Hippocampal formation (tissue), 2 donors: ENCODE measurements around the gene ZNF530.

Experiments
- DNase-seq, 2 donors: peaks; one replicate each; lab custom pipeline; 2025; lab: John Stamatoyannopoulos, UW

The ZNF530 gene

DNA sequence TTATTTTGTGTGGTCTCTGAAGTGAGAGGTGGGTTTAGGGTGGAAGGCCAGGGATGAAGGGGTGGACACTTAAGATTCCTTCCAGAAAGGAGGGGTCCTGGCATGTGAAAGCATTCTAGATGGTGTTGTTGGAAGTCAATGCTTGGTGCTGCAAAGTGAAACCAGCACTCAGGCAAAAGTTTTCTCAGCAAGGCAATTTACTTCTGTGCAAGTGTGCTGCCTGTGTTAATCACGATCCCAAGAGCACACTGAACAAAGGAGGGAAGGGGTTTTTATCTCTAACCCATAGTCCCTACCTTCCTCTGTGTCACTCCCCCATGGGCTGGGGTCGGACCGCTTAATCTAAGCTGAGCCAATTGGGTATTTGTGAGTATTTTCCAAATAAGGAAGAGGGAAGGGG is 15.7 kb downstream of the ZNF530 start:
- DNase-seq: no peak

DNA sequence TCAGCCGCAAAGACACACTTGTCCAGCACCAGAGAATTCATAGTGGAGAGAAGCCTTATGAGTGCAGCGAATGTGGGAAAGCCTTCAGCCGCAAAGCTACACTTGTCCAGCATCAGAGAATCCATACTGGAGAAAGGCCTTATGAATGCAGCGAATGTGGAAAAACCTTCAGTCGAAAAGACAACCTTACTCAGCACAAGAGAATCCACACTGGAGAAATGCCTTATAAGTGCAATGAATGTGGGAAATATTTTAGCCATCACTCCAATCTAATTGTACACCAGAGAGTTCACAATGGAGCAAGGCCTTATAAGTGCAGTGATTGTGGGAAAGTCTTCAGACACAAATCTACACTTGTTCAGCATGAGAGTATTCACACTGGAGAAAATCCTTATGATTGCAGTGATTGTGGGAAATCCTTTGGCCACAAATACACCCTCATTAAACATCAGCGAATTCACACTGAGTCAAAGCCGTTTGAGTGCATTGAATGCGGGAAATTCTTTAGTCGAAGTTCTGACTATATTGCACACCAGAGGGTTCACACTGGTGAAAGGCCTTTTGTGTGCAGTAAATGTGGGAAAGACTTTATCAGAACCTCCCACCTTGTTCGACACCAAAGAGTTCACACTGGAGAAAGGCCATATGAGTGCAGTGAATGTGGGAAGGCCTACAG is 21.1 kb downstream of the ZNF530 start:
- no peak for DNase-seq

DNA sequence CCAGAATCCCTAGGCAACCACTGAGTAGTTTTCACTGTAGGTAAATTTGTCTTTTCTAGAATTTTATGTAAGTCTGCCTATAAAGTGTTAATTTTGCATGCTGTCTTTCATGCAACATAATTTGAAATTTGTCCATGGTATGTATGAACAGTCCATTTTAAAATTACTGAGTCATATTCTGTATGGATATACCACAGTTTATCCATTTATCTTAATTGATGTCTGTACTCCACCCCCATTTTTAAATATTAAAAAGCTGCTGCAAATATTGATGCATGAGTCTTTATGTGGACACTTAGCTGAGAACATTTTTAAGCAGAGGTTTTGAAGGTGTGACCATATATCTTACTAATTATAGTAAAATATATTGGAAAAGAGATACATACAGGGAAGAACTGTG is 23.4 kb downstream of the ZNF530 start:
- DNase-seq: no peak

DNA sequence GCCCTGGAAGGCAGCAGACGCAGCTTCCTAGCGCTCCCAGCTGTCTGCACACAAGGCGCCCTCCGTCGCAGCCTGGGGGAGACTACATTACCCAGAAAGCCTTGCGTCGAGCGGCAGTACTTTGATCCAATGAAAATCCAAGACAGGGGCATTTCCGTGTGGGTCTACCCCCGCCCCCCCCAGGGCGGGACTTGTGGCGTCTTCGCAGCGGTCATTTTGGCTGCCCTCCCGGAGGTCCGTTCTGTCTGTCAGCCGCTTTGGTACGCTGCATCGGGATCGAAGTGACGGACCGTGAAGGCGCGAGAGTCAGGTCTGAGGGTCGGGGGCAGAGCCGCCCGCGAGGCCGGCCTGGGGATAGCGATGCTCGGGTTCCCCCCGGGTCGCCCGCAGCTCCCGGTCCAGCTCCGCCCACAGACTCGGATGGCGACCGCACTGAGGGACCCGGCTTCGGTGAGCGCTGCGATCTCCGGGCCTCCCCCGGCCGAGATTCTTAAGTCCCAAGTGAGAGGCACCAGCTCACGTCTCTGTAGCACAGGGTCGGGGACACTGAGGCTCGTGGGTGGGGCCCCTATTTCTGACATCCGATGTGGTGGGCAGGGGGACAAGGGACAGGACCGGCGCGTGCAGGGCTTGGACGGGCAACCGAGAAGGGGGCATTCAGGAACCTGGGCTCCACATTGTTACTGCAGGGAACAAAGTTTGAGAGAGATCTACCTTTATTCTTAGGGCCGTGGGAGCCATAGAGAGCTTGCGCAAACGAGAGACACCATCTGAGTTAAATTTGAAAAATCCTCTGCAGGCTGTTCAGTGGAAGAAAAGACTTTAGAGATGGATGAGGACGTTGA is 33.5 kb downstream of the ZNF530 start, which contains the start of gene ZNF211:
Gene ZNF211, plus strand, starts transcription at position 182 of the 845 bp plus-strand sequence. Its CDS starts 179 bp downstream, at position 361.
- DNase-seq: peak; percentile 94

DNA sequence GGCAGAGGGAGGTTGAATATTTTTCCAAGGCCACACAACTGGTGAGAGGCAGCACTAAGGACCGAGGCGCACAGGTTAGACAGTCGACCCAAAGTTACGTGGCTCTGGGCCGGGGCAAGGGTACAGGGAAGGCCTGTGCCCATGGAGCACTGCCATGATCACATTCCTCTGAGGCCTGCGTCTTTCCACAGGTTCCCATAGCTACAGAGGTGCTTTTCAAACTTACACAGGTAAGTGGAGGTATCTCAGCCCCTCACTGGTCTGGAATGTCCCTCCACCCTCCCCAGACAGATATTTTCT is 34.1 kb downstream of the ZNF530 start:
- DNase-seq: no peak

DNA sequence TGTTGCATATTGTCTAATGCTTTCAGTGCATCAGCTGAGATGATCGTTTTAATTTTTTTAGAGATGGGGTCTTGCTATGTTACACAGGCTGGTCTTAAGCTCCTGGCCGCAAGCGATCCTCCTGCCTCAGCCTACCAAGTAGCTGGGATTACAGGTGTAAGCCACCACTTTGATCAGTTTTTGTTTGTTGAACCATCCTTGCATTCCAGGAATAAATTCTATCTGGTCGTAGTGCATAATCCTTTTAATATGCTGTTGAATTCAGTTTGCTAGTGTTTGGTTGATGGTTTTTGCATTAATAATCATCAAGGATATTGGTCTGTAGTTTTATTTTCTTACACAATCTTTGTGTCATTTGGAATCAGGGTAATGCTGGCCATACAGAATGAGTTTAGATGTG is 37.7 kb downstream of the ZNF530 start:
- no peak for DNase-seq

DNA sequence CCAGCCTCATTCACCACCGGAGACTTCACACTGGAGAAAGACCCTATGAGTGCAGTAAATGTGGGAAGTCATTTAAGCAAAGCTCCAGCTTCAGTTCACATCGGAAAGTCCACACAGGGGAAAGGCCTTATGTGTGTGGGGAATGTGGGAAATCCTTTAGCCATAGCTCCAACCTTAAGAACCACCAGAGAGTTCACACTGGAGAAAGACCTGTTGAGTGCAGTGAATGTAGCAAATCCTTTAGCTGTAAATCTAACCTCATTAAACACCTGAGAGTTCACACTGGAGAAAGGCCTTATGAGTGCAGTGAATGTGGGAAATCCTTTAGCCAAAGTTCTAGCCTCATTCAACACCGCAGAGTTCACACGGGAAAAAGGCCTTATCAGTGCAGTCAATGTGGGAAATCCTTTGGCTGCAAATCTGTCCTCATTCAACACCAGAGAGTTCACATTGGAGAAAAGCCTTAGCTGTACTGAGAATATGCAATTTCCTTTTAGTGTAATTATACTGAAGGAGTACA is 42.1 kb downstream of the ZNF530 start:
- DNase-seq: no peak

DNA sequence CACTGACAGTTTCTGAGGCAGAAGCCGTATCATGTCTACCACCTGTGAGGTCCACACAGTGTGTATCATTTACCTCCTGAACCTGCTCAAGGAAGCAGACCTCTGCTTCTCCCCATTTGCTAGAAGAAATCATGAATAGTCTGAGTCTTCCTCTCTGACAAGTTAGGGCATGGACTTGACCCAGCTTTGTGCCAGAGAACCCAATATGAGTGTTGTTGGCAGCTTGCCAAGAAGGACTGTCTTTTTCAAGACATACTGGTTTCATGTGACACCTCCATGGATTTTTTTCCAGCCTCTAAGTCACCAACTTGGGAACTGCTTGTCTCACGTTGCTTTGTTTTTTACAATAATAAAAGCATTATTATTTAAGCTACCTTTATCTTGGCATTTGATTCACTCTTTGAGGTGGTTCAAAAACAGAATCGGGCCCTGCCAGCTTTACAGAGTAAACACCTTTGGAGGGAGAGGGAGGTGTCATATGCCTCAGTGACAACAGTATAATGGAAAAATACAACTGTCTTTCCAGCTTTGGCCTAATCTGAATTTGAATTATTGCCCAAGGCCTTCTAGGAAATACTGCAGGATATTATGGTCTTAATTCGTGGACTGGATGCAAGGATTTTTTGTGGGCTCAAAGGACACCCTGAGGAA is 42.8 kb downstream of the ZNF530 start:
- DNase-seq: no peak

DNA sequence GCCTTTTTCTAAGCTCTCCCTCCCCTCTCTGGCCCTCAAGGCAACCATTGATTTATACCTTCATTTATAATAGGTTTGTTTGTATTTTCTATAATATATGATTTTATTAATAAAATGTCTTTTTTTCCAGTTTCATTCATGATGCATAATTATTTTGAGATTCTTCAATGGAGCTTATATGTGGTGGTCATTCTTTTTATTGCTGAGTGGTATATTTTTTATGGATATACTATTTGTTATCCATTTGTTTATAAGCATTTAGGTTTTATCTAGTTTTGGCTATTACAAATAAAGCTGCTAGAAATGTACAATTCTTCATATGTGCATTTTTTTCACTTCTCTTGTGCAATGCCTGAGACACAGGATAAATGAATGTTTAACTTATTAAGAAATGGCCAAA is 44.0 kb downstream of the ZNF530 start:
- no peak for DNase-seq

DNA sequence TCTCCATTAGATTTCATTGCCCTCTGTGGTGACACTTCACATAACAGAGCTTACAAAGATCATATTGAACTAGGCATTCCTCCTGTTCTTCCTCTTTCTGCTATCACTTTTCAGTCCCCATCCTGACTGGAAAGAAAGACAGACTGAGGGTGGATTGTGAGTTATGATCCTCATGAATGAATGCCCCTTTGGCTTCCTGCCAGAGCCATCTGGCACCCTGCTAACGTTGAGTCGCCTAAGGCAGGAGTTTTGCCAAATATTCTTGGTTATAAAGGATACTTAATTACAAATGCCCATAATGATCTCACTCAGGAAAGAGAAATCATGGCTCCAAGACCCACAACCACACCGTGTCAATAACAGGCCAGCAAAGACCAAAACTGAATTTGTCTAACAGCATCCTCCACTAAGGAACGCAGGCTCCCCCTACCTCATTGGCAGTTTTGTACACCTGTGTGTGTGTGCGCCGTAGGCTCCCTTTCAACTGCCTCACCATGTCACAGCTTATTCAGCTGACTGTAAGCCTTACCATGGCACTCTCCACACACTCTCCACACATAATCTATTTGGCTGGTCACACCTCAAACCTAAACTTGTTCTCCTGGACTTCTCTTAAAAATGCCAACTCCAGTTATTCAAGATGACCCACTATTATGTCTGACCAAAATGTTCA is 48.8 kb downstream of the ZNF530 start:
- DNase-seq: no peak

DNA sequence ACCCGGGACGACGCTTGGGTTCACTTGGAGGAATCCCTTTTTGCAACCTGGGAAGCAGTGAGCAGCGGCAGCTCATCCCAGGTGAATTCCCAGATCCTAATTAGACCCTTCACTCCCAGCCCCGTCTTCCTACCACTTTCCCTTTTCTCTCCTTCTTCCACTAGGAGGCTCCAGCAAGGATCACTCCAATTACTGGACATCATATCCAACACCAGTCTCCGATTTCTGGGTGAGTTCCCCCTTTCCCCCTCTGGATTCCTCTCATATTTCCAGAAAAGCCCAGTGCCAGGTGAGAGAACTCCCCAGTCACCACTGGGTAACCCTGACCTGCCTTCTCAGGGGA is 51.9 kb downstream of the ZNF530 start:
- DNase-seq: no peak

DNA sequence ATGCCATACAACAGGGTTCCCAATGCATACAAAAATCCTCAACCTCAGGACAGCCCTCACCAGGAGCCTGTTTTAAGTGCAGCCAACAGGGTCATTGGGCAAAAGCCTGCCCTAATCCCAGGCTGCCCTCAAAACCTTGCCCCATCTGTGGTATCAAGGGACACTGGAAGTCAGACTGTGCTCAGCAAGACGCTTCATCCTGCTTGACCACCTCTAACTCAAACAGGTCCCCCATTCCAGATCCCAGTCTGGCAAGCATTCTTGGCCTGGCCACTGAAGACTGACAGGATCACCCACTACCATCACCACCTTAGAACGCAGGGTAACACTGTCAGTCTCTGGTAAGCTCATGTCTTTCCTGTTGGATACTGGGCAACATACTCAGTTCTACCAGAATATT is 54.0 kb downstream of the ZNF530 start:
- DNase-seq: no peak

DNA sequence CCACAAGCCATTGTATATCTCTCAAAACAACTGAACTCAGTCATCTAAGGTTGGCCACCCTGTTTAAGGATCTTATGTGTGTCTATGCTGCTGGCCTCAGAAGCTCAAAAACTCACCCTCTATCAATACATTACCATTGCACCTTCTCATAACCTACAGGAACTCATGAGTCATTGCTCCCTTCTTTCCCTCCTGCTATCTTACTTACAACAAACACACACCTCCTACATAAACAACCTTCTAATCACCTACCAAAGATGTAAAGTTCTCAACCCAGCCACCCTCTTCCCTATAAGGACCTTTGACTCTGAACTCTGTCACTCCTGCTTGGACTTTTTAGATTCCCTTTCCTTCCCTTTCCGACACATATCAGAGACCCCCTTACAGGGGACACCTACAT is 55.8 kb downstream of the ZNF530 start:
- DNase-seq: no peak

DNA sequence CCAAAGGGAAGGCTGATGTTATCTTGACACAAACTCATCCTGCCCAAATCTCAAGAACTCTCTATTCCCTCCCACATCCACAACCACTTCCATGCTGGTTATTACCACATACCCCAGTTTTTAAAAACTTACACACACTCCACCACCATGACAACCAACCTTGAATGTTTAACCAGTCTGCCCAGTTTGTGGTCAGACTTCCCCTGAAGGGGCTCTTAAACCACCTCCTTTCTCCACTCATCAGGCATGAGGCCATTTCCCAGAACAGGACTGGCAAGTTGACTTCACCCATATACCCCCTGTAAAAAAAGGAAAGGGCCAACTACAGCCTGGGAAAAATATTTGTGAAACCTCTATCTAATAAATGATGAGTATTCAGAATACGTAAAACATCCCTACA is 56.7 kb downstream of the ZNF530 start:
- DNase-seq: no peak
